Measurements from ENCODE around the gene KREMEN2.

DNA sequence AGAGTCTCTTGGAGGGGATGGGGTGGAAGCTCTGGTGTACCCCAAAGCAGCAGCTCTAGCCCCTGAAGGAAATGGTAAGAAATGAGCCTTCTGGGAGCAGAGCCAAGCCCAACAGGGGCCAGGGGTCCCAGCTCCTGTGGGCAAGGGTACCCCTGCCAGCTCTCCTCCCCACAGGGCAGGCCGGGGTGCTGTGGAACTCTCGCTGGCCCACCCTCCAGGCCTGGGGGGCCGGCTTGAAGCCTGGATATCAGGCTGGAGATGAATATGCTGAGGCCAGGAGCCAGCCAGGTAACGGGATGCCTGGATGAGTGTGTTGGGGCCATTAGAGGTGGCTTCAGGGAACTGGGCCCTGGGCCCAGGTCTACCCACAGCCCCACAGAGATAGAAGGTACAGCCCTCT lies 36.5 kb downstream of the KREMEN2 start:
- TF ChIP-seq, protein P1, sequence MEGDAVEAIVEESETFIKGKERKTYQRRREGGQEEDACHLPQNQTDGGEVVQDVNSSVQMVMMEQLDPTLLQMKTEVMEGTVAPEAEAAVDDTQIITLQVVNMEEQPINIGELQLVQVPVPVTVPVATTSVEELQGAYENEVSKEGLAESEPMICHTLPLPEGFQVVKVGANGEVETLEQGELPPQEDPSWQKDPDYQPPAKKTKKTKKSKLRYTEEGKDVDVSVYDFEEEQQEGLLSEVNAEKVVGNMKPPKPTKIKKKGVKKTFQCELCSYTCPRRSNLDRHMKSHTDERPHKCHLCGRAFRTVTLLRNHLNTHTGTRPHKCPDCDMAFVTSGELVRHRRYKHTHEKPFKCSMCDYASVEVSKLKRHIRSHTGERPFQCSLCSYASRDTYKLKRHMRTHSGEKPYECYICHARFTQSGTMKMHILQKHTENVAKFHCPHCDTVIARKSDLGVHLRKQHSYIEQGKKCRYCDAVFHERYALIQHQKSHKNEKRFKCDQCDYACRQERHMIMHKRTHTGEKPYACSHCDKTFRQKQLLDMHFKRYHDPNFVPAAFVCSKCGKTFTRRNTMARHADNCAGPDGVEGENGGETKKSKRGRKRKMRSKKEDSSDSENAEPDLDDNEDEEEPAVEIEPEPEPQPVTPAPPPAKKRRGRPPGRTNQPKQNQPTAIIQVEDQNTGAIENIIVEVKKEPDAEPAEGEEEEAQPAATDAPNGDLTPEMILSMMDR (IDR thresholded peaks at IDR 0.05) = no peak
- no peak for TF ChIP-seq POLR2A (IDR thresholded peaks at IDR 0.05)

Measured in Peyer's patch (tissue), 4 donors.